Activated CD4-positive, alpha-beta memory T cell treated with anti-CD3 and anti-CD28 coated beads, Interleukin-2, amount 10 ng/mL, durations not matched to agents 7 days and 5 days (primary cell): ENCODE results near the gene RETN. TPM values are rescaled to one million over a fixed set of nuclear protein-coding genes. Genes with fewer than 3 reads are reported as not detected.

Experiments used
- CTCF ChIA-PET: fragments of 350-600 bp; sonication (Branson Sonifier 250); formaldehyde crosslinking; loops from one replicate; lab custom pipeline; 2021; ENCODE audit warnings: antibody characterized with exemption, inconsistent platforms; lab: Charles Lee
- POLR2A ChIA-PET: fragments of 350-600 bp; sonication (Branson Sonifier 250); formaldehyde crosslinking; loops from one replicate; lab custom pipeline; 2021; ENCODE audit warnings: antibody characterized with exemption; lab: Charles Lee
- DNase-seq: peaks from one replicate; pipeline ENCODE4 v3.0.0-alpha.2; 2020
- H3K27ac Mint-ChIP-seq: one replicate; pipeline ENCODE4 v1.8.0; 2021; ENCODE audit warnings: mild to moderate bottlenecking, mixed read lengths
- H3K27me3 Mint-ChIP-seq: one replicate; pipeline ENCODE4 v1.8.0; 2021; ENCODE audit warnings: mixed read lengths
- H3K36me3 Mint-ChIP-seq: one replicate; pipeline ENCODE4 v1.8.0; 2021; ENCODE audit warnings: low read depth, mixed read lengths
- H3K4me1 Mint-ChIP-seq: one replicate; pipeline ENCODE4 v1.8.0; 2021; ENCODE audit warnings: mixed read lengths
- H3K4me3 Mint-ChIP-seq: one replicate; pipeline ENCODE4 v1.8.0; 2021; ENCODE audit warnings: mild to moderate bottlenecking, mixed read lengths
- H3K9me3 Mint-ChIP-seq: one replicate; pipeline ENCODE4 v1.8.0; 2021; ENCODE audit warnings: mixed read lengths
- total RNA-seq, 2 experiments: library from RNA; stranded (reverse); gene quantifications; one replicate each; pipeline ENCODE4 v1.2.3, GENCODE V29; 2021

Gene RETN, protein sequence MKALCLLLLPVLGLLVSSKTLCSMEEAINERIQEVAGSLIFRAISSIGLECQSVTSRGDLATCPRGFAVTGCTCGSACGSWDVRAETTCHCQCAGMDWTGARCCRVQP
- total RNA-seq = not detected

DNA sequence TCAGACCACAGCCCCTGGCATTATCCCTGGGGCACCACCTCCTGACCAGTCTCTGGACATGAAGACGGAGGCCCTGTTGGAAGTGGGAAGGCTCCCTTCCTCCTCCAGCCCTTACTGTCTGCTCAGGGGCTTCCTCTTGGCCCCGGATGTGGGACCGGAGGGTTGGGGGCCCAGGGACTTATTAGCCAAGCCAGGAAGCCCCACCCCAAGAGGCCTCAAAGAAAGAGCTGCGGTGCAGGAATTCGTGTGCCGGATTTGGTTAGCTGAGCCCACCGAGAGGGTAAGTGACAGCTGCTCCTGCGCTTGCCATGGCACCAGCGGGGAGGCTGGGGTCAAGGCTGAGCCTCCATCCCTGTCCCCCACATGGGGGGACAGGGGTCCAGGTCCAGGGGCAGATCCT is at the start of gene RETN:
RETN (plus strand) TSS at position 208 of the 400 bp plus-strand sequence. CDS start 278 bp downstream, outside the sequence.
- POLR2A ChIA-PET = no interaction called here
- H3K27ac Mint-ChIP-seq = no peak within 1 kb of the TSS
- CTCF ChIA-PET = interaction anchor here (4.8 kb wide), 1 partner anchor 12 kb away, joined by 23 read pairs; the partner anchor contains the start of gene TRAPPC5
- no peaks in the 10 kb centered on the region for H3K9me3 Mint-ChIP-seq
- H3K4me1 Mint-ChIP-seq = peaks cover 10% of the 10 kb centered on the region
- no peaks in the 10 kb centered on the region for H3K36me3 Mint-ChIP-seq
- no peak within 1 kb of the TSS for H3K4me3 Mint-ChIP-seq
- DNase-seq = no peak
- peaks cover 22% of the 10 kb centered on the region for H3K27me3 Mint-ChIP-seq

DNA sequence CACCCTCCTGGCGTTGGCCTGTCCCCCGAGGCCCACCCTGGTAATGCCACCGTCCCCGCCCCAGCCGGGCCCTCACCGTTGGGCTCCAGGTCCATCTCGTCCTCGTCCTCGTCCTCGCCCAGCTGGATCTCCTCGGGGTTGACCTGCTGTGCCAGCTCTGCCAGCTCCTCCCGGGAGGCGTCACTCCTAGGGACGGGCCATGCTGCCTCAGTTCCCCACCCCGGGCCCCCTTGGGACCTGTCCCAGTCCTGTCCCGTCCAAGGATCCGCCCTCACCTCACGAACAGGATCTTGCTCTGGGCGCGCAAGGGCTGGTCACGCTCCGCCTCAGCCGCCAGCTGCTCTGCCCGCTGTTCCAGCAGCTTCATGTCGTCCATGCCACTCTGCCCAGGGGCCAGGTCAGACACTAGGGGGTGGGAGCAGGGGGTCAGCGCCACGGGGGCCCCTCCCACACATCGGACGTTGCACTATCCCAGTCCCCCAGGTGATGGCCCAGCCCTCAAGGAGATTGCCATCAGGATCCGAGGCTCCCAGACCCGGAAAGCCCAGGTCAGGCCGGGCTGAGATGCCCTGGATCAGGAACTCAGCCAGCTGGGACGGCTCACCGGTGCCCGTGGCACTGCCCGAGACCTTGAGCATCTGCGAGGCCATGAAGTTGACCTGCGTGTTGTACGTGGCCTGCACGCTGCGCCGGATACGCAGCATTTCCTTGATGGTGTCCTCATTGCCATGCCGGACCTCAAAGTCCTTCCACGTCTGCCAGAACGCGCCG is 49.0 kb upstream of the RETN start:
- ChIA-PET CTCF (interaction anchor here (0.5 kb wide), 1 partner anchor 52 kb away, joined by 4 read pairs; no protein-coding TSS in a partner anchor), POLR2A (interaction anchor here (1.4 kb wide), 1 partner anchor 10 kb away, joined by 7 read pairs; the partner anchor contains the start of genes PET100 and XAB2)
- no peaks in the 10 kb centered on the region for H3K27me3 Mint-ChIP-seq
- H3K4me1 Mint-ChIP-seq = no peaks in the 10 kb centered on the region
- no peak overlapping the region for H3K27ac Mint-ChIP-seq
- H3K9me3 Mint-ChIP-seq = no peaks in the 10 kb centered on the region
- DNase-seq = no peak
- peaks cover 24% of the 10 kb centered on the region for H3K36me3 Mint-ChIP-seq
- no peak overlapping the region for H3K4me3 Mint-ChIP-seq

GRCh38 chr19:7620442-7621412 is 48.1 kb upstream of the RETN start:
- Mint-ChIP-seq H3K9me3 (no peaks in the 10 kb centered on the region), H3K27ac (no peak overlapping the region), H3K36me3 (peaks cover 24% of the 10 kb centered on the region), H3K4me3 (no peak overlapping the region), H3K4me1 (no peaks in the 10 kb centered on the region), H3K27me3 (no peaks in the 10 kb centered on the region)
- ChIA-PET POLR2A (interaction anchor here (1.4 kb wide), 1 partner anchor 9 kb away, joined by 7 read pairs; the partner anchor contains the start of genes PET100 and XAB2), CTCF (interaction anchor here (0.5 kb wide), 1 partner anchor 53 kb away, joined by 4 read pairs; no protein-coding TSS in a partner anchor)
- no peak for DNase-seq

- Mint-ChIP-seq H3K9me3 (no peaks in the 10 kb centered on the region), H3K4me3 (no peak overlapping the region), H3K4me1 (peaks cover 6% of the 10 kb centered on the region), H3K27me3 (no peaks in the 10 kb centered on the region), H3K27ac (no peak overlapping the region), H3K36me3 (peaks cover 30% of the 10 kb centered on the region)
- DNase-seq = no peak
- ChIA-PET POLR2A (interaction anchor here (1.0 to 1.2 kb wide), 3 partner anchors 10 to 14 kb away, joined by 3 read pairs; partner anchors contain the start of genes PCP2 and STXBP2), CTCF (no interaction called here)
Observed at GRCh38 chr19:7622933-7623685, 45.7 kb upstream of the RETN start.

DNA sequence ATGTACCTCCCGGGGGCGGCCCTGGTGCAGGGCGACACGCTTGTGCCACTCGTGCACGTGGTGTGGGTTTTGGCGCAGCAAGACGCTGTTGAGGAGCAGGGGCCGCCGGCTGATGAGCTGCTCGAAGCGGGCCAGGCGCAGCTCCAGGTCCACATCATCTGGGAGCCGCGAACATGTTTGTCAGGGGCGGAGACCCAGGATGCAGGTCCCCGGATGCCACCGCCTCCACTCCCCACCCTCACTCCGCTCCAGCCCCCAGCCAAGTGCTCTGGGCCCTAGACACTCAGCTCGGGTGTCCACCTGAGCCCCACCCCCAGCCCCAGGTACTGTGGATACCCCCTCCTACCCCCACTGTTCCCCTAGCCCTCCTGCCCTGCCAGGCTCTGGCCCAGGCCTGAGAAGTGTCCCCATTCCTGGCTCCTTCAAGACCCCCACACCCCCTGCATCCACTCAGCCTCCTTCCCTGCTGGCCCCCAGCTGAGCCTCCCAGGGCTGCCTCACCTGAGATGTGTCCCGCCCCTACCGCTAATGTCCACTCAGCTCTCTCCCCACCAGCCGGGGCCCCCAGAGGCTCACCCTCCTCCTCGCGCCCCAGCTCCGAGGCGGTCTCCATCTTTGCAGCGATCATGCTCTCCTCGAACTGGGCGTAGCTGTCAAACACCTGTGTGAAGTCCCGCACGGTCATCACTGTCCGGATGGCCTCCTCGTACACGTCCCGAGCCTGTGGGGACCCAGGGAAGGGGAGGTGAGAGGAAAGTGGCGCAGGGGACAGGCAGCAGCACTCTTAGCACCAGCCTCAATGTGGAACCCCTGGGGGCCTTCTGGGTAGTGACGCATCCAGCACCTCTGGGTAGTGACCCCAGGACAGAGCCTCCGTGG is 44.9 kb upstream of the RETN start:
- H3K36me3 Mint-ChIP-seq = peaks cover 26% of the 10 kb centered on the region
- no peaks in the 10 kb centered on the region for H3K27me3 Mint-ChIP-seq
- H3K4me3 Mint-ChIP-seq = no peak overlapping the region
- ChIA-PET POLR2A (interaction anchor here (1.0 to 1.2 kb wide), 3 partner anchors 9 to 11 kb away, joined by 3 to 4 read pairs (median 3); no protein-coding TSS in a partner anchor), CTCF (no interaction called here)
- H3K4me1 Mint-ChIP-seq = peaks cover 14% of the 10 kb centered on the region
- no peak overlapping the region for H3K27ac Mint-ChIP-seq
- no peak for DNase-seq
- H3K9me3 Mint-ChIP-seq = no peaks in the 10 kb centered on the region

- Mint-ChIP-seq H3K27ac (no peak overlapping the region), H3K27me3 (no peaks in the 10 kb centered on the region), H3K4me3 (no peak overlapping the region), H3K9me3 (no peaks in the 10 kb centered on the region), H3K36me3 (peaks cover 33% of the 10 kb centered on the region), H3K4me1 (peaks cover 23% of the 10 kb centered on the region)
- CTCF ChIA-PET = no interaction called here
- POLR2A ChIA-PET = interaction anchor here (1.0 to 1.2 kb wide), 2 partner anchors 8 to 11 kb away, joined by 3 to 4 read pairs; no protein-coding TSS in a partner anchor
- DNase-seq = no peak
Observed at GRCh38 chr19:7624810-7625209, 44.0 kb upstream of the RETN start.

GRCh38 chr19:7625763-7626372 is 43.0 kb upstream of the RETN start:
- Mint-ChIP-seq H3K27me3 (no peaks in the 10 kb centered on the region), H3K36me3 (peaks cover 33% of the 10 kb centered on the region), H3K9me3 (no peaks in the 10 kb centered on the region), H3K27ac (no peak overlapping the region), H3K4me1 (peaks cover 31% of the 10 kb centered on the region), H3K4me3 (no peak overlapping the region)
- ChIA-PET CTCF (no interaction called here), POLR2A (interaction anchor here (4.7 kb wide), 1 partner anchor 12 kb away, joined by 35 read pairs; the partner anchor contains the start of gene STXBP2)
- DNase-seq = no peak

DNA sequence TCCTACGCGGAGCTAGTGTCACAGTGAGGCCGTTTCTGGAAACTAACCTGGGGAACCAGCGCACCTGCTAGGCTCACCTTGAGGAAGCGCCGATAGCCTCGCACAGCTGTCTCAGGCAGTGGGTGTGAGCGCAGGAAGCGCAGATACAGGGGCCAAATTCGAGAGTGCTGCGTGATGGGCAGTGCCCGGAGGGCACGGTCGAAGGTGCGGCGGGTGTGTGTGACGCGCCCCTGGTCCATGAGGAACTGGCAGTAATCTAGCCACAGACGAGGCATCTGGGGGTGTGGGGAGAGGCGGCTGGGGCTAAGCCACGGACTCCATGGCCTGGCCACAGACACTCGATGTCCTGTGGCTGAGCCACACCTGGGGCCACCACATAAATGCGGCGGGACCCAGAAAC is 41.7 kb upstream of the RETN start:
- Mint-ChIP-seq H3K36me3 (peaks cover 26% of the 10 kb centered on the region), H3K27ac (no peak overlapping the region), H3K4me1 (peaks cover 37% of the 10 kb centered on the region), H3K4me3 (no peak overlapping the region), H3K9me3 (no peaks in the 10 kb centered on the region), H3K27me3 (no peaks in the 10 kb centered on the region)
- DNase-seq = no peak
- CTCF ChIA-PET = interaction anchor here (1.1 to 1.5 kb wide), 2 partner anchors 54 to 59 kb away, joined by 3 read pairs; partner anchors contain the start of gene TRAPPC5
- POLR2A ChIA-PET = interaction anchor here (1.7 to 4.7 kb wide), 2 partner anchors 11 to 30 kb away, joined by 4 to 35 read pairs; partner anchors contain the start of gene STXBP2

GRCh38 chr19:7628589-7629311 is 40.1 kb upstream of the RETN start:
- H3K9me3 Mint-ChIP-seq = no peaks in the 10 kb centered on the region
- H3K4me3 Mint-ChIP-seq = peak overlapping the region; percentile 99
- peak overlapping the region; percentile 99 for H3K27ac Mint-ChIP-seq
- ChIA-PET POLR2A (interaction anchor here (0.8 to 4.7 kb wide), 19 partner anchors 9 to 559 kb away, joined by 3 to 35 read pairs (median 5); partner anchors contain the start of genes ARHGEF18, MAP2K7, MCOLN1 and PNPLA6), CTCF (interaction anchor here (1.0 to 2.1 kb wide), 6 partner anchors 24 to 529 kb away, joined by 3 to 14 read pairs (median 4); partner anchors contain the start of gene TRAPPC5)
- peaks cover 37% of the 10 kb centered on the region for H3K4me1 Mint-ChIP-seq
- no peaks in the 10 kb centered on the region for H3K27me3 Mint-ChIP-seq
- peaks cover 17% of the 10 kb centered on the region for H3K36me3 Mint-ChIP-seq
- DNase-seq = no peak
